Measurements from ENCODE around the gene NFE2.

DNA sequence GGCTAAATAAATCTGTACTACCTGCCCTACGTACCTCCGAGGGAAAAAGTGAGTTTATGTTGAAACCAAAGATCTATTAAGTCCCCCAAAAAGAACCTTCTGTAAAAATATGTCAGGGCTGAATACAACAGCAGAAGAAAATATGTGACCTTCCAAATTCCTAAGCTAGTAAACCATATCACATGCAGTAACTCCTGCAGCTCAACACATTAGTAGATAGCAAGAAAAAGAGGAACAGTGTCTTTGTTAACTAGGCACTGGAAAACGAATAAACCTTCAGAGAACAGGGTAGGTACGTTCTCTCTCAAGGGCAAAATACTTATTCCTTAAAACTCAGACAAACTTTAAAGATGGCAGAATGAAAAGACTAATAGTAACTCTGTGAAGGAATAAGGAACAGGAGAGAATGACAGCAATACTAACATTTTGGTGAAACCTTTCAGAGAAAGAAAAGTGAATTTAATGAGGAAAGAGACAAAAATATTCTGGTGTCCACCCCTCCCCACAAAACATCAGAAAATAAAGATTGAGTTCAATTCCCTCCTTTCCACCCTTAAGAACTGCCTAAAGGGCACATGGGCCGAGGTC, 38.9 kb downstream of the NFE2 start:
- TF ChIP-seq, protein P1, sequence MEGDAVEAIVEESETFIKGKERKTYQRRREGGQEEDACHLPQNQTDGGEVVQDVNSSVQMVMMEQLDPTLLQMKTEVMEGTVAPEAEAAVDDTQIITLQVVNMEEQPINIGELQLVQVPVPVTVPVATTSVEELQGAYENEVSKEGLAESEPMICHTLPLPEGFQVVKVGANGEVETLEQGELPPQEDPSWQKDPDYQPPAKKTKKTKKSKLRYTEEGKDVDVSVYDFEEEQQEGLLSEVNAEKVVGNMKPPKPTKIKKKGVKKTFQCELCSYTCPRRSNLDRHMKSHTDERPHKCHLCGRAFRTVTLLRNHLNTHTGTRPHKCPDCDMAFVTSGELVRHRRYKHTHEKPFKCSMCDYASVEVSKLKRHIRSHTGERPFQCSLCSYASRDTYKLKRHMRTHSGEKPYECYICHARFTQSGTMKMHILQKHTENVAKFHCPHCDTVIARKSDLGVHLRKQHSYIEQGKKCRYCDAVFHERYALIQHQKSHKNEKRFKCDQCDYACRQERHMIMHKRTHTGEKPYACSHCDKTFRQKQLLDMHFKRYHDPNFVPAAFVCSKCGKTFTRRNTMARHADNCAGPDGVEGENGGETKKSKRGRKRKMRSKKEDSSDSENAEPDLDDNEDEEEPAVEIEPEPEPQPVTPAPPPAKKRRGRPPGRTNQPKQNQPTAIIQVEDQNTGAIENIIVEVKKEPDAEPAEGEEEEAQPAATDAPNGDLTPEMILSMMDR (IDR thresholded peaks at IDR 0.05; ENCODE audit: extremely low read depth in 1 of 2, insufficient read depth in 1 of 2, low read depth in 1 of 2, low read length in 2 of 2): no peak
- TF ChIP-seq POLR2AphosphoS5 (IDR thresholded peaks at IDR 0.05; ENCODE audit: insufficient read depth, low read depth, low read length): no peak
- TF ChIP-seq JUN (IDR thresholded peaks at IDR 0.05; ENCODE audit: borderline replicate concordance, insufficient read depth, insufficient read length, low read depth): no peak
- TF ChIP-seq POLR2A (IDR thresholded peaks at IDR 0.05; ENCODE audit: low read depth, low read length): no peak
